HK-2 (cell line): ENCODE measurements around the gene ADRB1.

Source experiments
- DNase-seq: peaks from one replicate; pipeline ENCODE4 v3.0.0-alpha.2; 2018; ENCODE audit not compliant: unreplicated experiment

Gene ADRB1

DNA sequence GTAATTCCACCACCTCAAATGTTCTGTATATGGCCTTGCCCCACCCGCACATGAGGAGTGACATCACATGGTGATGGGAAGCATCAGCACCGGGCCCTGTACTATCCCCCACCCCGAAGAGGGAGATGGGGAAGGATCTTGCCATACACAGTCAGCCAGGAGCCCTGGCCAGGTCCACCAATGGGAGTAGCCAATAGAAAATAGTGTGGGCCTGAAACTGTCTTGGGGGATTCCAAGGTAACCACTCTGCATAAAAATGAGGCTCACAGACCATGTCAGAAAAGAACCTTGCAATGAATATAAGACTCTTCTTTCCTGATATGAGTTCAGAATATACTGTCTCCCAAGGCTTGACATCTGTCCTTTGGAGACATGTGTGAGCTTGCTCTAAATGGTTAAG lies 51.1 kb downstream of the ADRB1 start:
- DNase-seq, result no peak

DNA sequence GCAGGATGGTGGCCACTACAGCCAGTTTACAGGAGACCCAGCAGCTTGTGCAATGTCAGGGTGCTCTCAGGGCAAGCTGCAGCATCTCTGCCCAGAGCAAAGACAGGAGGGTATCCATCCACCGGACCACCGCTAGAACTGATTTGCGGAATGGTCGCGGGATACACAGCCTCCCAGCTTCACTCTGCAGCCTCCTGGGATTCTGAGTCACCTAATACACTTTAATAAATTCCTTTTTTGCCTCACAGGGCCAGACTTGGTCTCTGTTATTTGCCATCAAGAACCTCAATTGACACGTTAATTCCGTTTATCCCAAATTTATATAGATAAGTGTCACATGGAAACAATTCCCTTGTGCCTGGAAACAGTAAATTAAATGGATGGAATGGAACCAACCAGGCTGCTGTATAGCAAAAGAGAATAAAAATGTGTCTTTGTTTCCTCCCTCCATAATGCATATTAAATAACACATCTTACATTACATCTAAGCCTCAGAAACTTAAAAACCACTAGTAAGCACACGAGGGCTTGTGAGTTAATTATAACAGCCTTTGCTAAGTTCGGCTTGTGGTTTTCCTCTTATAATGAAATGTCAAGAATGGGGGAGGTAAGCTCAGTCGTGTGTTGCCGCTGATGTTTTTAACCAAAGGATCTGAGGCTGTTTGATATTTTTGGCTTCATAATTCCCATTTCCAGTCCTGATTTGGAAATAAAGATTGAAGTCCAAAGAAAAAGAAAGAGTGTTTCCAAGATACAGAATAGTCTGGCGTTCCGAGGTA lies 52.1 kb downstream of the ADRB1 start:
- no peak for DNase-seq
